Activated CD8-positive, alpha-beta memory T cell treated with anti-CD3 and anti-CD28 coated beads for 36 hours (primary cell): ENCODE data around the gene EXOC4. TPM values are rescaled to one million over a fixed set of nuclear protein-coding genes. Genes with fewer than 3 reads are reported as not detected.

Experiments
- CTCF ChIA-PET: fragments of 350-600 bp; sonication (Branson Sonifier 250); formaldehyde crosslinking; loops from one replicate; lab custom pipeline; 2021; ENCODE audit warnings: antibody characterized with exemption; lab: Charles Lee
- POLR2A ChIA-PET: fragments of 350-600 bp; sonication (Branson Sonifier 250); formaldehyde crosslinking; loops from one replicate; lab custom pipeline; 2021; ENCODE audit warnings: antibody characterized with exemption; lab: Charles Lee
- total RNA-seq, 2 experiments: library from RNA; stranded (reverse); gene quantifications; one replicate each; pipeline ENCODE4 v1.2.3, GENCODE V29; 2021

Gene EXOC4
- total RNA-seq, 2 experiments from 2014 or later: 44.2 to 51.7 TPM

DNA sequence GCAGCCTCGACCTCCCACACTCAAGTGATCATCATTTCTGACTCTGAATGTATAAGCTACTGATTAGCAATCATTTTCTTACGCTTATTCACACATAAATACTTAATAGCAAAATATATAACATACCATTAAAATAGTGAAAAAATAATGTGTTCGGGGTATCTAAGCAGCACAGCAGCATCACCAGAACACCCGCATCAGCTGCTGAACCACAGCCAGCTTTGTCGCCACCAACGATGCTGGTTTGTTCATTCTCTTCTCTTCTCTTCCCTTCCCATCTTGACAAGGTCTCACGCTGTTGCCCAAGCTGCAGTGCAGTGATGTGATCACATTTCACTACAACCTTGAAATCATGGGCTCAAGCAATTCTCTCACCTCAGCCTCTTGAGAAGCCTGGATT lies 449.2 kb downstream of the EXOC4 start:
- ChIA-PET POLR2A (no interaction called here), CTCF (no interaction called here)

DNA sequence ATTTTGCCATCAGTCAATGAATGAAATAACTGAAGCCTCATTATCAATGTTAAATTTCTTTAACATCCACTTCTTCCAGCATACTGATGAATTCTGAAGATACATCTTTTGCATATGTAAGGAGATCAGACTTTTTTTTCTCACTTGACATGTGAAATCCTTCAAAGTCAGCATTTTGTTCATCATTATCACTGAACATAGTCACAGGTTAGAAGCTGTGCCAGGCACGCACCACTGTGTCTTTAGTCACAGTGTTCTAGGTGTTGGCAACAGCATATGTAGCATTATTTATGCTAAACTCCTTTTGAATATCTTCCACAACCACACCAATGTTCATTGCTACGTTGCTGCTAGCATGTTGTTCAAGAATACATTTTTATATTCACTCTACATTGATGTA lies 450.1 kb downstream of the EXOC4 start:
- ChIA-PET CTCF (interaction anchor here (0.6 kb wide), 1 partner anchor 48 kb away, joined by 3 read pairs; no protein-coding TSS in a partner anchor), POLR2A (no interaction called here)

DNA sequence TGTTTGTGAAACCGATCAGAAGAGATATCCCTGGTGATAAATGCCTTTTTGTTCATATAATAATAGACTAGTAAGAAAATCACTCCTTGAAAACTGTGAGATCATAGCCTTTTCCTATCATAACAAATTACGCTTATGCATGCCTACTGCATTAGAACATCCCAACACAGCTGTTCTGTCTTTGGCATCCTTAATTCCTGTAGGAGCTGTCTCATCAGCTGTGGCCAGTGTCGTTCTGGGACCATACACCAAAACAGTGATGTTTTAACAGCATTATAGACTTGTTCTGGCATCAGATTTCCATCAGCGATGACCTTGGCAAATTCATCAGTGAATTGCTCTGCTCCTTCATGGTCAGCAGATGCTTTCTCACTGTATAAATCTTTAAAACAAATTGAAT lies 450.7 kb downstream of the EXOC4 start:
- POLR2A ChIA-PET: no interaction called here
- CTCF ChIA-PET: interaction anchor here (0.6 kb wide), 1 partner anchor 47 kb away, joined by 3 read pairs; no protein-coding TSS in a partner anchor

DNA sequence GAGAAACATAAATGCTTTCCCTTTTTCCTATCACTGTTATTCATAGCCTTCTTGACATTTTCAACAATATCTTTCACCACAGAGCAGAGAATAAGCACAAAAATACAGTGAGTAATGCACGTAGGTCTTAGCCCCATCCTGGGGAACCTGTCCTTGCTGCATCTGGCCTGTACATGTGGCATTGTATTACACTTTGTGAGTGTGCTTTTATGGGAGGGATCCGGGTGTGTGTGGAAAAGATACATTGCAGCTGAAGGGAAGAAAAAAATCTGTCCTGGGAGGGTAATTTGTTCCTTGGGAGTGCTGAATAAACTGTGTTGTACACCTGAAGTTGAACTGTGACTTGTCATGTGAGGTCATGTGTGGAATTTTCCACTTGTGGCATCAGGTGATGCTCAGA lies 451.6 kb downstream of the EXOC4 start:
- POLR2A ChIA-PET: no interaction called here
- CTCF ChIA-PET: no interaction called here

DNA sequence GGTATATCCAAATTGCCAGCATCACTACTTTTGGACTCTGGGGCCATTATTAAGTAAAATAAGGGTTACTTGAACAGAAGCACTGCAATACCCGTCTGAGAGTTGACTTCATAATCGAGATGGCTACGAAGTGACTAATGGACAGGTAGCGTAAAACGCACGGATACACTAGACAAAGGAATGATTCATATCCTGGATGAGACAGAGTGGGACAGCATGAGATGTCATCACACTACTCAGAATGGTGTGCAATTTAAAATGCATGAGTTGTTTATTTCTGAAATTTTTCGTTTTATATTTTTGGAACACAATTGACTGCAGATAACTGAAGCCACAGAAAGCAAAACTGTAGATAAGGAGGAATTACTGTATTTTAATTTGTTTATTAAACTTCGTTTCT lies 452.7 kb downstream of the EXOC4 start:
- ChIA-PET CTCF (no interaction called here), POLR2A (no interaction called here)

DNA sequence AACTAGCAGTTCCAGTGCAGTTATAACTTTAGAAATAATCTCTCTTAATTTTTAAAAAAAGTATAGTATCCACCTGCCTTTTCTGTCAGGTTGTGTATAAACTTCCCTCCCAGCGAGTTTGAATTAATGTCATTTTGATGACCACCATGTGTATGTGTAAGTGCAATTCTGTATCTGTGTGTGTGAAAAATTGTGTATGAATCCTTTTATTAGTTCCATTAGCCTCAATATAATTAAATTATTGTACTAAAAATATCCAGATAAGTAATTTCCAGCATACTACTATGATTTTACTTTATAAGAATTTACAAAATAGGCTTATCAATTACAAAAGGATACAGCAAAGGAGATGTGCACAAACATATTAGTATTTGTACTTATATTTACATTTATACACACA lies 453.1 kb downstream of the EXOC4 start:
- CTCF ChIA-PET: no interaction called here
- POLR2A ChIA-PET: no interaction called here

DNA sequence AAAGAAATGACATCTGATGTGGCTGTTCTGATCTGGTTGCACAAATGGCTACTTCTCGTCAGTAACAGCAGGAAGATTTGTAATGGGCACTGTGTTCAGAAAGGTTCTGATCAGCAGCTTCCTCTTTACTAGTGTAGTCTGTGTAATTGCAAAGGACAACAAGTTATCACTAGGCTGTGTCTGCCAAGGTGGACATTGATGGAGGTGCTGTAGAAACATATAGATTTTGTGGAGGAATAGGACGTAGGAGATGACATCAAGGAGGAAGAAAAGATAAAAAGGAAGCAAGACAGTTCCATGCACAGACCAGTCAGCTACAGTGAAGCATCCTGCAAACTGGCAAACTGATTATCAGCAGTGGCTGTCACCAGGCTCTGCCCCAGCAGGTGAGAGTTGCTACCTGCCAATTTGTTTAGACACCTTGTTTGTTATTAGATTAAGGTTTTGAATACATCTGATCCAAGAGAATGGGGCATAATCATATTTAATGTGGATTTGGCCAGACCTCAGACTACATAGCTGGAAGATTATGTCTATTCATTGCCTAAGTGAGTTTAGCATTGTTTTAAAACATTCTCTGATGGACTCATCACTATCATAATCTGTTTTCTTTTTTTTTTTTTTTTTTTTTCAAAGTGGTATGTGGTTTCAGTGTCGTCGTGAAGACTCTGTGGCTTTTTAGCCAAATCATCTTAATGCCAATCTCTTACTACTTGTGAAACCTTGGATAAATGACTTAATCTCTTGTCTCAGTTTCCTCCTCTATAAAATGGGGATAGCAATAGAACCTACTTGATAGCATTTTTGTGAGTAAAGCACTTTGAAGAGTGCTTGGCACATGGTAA lies 456.4 kb downstream of the EXOC4 start:
- CTCF ChIA-PET: no interaction called here

DNA sequence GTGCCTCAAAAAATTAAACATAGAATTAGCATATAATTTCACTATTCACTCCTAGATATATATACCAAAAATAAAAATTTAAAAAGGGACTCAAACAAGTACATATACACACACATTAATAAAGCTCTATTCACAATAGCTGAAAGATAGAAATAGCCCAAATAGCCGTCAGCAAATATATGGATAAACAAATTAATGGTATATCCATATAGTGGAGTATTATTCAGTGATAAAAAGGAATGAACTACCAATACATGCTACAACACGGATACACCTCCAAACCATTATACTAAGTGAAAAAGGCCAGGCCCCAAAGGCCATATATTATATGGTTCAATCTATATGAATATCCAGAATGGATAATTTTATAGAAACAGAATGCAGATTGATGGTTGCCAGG lies 459.7 kb downstream of the EXOC4 start:
- ChIA-PET POLR2A (no interaction called here), CTCF (no interaction called here)

More for the DNA sequence above, 456.4 kb downstream of the EXOC4 start:
- POLR2A ChIA-PET: no interaction called here

DNA sequence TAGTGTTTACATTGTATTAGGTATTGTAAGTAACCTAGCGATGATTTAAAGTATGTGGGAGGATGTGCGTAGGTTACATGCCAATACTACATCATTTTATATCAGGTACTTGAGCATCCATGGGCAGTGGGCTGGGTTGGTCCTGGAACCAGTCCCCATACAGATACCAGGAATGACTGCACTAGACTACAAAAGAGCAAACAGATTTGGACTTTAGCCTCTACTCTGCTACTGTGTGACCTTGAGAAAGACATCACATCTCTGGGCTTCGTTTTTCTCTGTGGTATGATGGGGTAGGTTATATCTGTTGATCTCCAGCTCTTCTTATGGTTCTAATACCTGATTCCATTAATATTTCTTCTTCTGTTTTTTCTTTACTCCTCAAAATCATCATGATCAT lies 461.8 kb downstream of the EXOC4 start:
- ChIA-PET CTCF (no interaction called here), POLR2A (no interaction called here)

DNA sequence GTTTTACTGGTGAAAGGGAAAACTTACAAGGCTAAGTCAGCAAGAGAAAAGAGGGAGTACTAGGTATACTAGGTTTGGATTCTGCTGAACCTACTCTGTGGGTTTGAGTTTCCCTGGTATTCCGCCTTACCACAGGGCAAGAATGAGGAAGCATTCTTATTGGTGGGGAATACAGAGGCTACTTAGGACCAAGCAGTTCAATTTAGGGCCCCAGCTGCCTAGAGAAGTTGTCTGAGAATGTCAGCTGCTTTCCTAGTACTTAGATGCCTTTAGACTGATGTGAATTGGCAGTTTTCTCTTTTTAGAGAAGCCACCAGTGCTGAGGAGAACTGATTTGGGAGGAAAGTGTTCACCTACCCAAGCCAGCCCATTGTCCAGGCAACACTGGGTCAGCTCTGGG lies 465.3 kb downstream of the EXOC4 start:
- POLR2A ChIA-PET: no interaction called here

DNA sequence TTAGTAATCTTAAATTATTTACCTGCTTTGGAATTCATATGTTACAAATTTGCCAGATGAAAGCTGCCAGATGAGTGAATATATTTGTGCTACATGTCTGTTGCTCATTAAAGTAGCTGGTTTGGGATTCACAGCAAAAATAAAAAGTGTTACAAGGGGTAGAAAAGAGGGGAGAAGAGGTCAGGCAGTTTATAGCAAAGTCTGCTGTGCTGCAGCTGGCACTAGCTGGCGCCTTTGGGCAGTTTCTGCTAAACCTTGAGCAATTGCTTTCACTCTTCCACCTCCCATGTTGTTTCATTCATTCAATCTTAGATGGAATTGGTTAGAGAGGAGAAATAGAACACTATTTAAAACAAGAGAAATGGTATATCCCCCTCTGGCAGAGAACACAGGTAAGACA lies 470.2 kb downstream of the EXOC4 start:
- POLR2A ChIA-PET: no interaction called here
- CTCF ChIA-PET: no interaction called here

More for the DNA sequence above, 465.3 kb downstream of the EXOC4 start:
- CTCF ChIA-PET: no interaction called here

DNA sequence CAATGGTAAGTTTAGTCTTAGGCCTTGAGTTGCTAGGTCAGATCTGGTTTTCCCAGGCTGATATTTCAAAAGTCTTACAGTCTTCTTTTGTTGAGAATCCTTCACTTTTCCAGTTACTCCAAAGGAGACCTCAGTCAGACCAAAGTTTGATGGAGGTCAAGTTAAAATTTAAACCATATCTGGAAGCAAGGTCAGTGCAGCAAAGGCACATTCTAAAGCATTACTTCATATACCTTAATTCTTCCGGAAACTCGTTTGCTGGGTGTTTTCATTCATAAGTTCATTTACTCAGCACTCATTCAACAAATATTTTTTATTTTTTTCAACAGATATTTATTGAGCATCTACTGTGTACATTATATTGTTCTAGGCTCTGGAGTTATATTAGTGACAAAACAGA lies 471.3 kb downstream of the EXOC4 start:
- CTCF ChIA-PET: no interaction called here
- POLR2A ChIA-PET: no interaction called here

DNA sequence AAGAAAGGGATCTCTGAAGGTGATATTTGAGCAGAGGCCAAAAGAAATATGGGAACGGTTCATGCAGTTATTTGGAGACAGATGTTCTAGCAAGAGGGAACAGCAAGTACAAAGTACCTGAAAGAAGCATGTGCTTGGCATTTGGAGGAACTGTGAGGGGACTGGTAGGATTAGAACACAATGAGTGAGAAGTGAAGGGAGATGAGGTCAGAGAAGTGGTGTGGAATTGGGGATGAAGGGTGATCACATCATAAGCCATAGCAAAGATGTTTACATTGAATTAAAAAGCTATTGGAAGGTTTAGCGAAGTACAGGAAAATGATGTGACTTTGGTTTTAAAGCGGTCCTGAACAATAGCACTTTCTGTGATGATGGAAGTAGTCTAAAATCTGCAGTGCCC lies 471.8 kb downstream of the EXOC4 start:
- ChIA-PET POLR2A (no interaction called here), CTCF (no interaction called here)

DNA sequence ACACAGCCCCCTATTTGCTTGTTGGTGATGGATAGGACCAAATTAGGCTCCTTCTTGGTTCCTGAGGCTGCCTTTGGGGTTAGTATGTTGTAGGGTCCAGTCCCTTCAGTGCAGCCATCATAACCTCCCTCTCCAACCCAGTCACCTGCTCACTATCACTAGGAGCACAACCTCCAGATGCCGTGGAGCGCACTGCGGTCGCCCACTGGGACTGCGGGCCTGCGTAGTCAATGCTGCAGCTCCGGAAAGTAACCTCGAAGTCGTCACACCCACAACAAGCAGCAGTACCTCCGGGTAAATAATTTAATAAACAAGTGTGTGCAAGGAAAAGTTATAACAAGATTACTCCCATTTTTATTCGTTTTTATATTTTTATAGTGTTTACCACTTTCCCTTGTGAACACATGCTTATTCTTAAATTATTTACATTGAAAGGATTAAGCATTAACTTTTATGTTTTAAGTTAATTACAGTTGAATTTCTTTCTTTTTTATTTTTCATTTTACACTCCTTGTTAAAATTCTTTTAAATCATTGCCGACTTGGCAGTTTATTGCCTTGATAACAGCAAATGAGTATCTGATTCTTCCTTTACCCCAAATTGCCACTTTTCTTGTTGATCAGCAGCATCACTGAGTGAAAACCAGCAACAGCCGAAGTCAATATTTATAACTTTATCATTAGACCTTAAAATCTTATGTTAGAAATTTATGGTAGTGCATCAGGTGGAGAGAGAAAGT lies 474.8 kb downstream of the EXOC4 start:
- ChIA-PET CTCF (no interaction called here), POLR2A (no interaction called here)

DNA sequence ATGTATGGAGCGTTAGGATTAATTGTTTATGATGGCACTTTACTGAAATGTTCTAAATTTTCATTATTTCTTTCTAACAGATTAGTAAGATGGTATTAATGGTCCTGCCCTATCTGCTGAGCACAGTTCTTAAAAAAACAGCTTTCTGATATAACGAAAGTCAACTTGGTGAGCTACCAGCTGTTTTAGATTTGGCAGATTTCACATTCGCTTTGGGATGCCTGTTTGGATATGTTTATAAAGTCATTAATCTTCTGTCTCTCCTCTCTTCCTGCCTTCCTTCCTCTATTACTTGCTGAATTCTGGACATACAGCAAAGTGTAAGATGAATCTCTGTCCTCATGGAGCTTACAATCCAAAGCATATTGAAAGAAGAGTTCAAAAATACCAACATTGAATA lies 477.5 kb downstream of the EXOC4 start:
- POLR2A ChIA-PET: no interaction called here
- CTCF ChIA-PET: no interaction called here

DNA sequence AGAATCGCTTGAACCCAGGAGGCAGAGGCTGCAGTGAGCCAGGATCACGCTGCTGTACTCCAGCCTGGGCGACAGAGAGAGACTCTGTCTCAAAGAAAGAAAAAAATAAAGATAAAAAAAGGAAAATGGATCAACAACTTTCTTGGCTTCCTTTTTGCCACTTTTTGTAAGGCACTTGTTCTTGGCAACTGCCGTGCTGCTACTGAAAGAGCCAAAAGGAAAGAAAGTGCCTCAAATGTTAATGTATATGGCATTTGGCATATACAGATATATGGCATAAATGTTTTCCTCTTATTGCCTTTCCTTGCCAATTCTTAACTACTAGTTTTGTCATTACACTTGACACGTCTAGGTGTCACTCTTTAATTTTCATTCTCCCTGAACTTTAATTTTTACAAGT lies 480.5 kb downstream of the EXOC4 start:
- ChIA-PET CTCF (no interaction called here), POLR2A (no interaction called here)

DNA sequence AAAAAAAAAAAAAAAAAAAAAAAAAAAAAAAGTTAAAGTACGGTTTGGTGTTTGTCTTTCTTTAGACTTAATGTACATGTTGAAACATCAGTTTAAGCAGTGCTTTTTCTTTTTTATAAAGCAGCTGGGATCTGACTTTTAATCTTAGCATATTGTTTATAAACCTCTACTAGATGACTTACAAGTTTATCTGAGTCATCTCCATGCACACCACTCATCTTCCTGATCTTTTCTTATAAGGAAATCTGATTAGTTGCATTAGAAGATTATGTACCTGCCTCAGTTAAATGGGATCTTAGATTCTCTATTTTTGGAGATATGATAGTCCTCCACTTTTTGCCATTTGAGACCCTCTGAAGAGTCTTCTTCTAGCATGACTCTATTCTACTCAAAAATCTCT lies 482.3 kb downstream of the EXOC4 start:
- CTCF ChIA-PET: no interaction called here
- POLR2A ChIA-PET: interaction anchor here (0.7 kb wide), 2 partner anchors 48 to 97 kb away, joined by 5 to 9 read pairs; no protein-coding TSS in a partner anchor

DNA sequence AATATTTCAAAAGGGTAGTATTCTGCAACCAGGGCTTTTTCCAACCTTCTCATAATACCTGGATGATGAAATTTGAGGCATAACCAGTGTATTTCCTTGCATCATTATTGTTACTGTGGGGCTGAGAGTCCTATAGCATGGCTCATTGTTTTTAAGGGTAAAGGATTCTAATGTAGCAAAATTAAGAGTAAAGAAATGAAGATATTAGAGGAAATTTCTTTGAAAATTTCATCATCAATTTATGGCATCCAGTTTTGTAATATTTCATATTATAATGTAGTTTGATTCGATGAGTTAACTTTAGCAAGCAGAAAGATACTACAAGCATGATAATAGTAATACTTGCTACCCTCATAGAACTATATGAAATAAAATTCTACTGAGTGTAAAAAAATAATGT lies 486.9 kb downstream of the EXOC4 start:
- CTCF ChIA-PET: no interaction called here

DNA sequence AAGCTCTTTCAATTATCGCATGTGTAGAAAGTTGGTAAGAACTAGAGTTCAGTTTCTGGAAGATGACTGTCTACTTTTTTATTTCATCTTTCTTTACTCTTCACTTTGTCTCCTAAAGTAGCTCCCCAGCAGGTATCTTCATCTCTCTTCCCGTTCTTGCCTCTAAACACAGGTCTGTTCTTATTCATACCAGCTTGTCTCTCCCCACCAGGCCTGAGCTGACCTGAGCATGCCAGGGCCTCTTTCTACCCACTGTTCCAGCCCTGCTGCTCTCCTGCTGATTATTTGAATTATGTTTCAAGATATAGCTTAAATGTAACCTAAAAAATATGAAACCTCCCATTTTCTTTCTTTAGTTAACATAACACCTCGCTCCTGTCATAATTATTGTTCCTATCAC lies 488.2 kb downstream of the EXOC4 start:
- ChIA-PET CTCF (no interaction called here), POLR2A (no interaction called here)

More for the DNA sequence above, 486.9 kb downstream of the EXOC4 start:
- POLR2A ChIA-PET: no interaction called here

DNA sequence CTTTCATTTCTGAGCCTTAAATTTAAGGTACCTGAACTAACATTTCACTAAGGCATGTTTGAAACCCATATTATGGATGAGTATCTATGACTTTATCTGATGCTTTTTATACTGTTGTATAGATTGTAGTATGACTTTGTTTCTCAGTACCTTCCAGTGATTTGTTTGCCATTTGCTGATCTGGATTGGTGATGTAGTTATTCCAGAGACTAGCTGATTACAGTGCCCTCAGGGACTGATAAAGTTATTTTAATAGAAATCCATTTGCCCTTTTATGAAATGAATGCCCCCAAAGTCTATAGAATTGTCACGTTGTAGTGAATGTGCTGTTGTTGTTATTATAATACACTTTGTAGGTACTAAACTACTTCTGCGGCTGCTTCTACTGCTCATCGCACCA lies 488.8 kb downstream of the EXOC4 start:
- ChIA-PET CTCF (no interaction called here), POLR2A (no interaction called here)
